ENCODE data around the gene TMEM212.

The TMEM212 gene

DNA sequence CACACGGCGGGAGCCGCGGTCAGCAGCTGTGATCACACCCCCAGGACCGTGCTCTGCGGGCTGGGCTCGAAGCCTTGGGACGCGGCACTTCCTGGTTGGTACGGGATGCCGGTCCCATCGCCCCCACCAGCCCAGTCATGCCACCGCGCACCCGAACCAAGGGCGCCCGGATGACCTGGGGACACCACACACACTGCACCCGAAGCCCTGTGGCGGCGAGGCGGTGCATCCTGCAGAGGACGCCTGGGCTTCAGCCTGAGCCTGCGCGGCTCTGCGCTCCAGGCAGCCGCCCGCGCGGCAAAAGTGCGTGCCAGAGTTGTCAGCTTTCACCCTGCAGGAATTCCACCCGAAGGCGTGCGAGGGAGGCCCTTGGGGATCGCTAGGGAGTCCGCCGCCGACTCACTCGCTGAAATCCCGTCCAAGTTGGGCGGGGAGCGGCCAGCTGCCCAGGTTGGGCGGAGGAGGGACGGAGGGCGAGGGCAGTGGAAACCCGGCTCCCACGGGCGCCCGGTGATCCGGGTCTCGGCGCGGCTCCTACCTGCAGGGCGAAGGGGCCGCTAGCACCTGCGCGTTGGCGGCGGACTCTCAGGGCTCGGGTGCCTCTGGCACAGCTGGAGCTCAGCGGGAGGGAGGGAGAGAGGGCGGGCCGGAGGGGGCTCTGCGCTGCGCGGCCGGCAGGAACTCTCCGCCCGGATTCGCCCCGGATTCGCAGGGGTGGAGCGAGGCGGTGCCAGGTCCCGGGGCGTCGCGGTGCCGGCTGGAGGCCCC, 33.1 kb upstream of the TMEM212 start, which contains the start of gene PLD1:
TSS of gene PLD1 (minus strand) at position 623 of the 768 bp plus-strand sequence. CDS start 72,432 bp downstream, outside the sequence.
- peaks cover 44% of the 10 kb centered on the region for H3K4me1 ChIP-seq (ENCODE audit: insufficient read depth, poor library complexity, severe bottlenecking)
- H3K27me3 ChIP-seq (ENCODE audit: insufficient read depth, poor library complexity, severe bottlenecking), result no peaks in the 10 kb centered on the region
- TF ChIP-seq, protein P1, sequence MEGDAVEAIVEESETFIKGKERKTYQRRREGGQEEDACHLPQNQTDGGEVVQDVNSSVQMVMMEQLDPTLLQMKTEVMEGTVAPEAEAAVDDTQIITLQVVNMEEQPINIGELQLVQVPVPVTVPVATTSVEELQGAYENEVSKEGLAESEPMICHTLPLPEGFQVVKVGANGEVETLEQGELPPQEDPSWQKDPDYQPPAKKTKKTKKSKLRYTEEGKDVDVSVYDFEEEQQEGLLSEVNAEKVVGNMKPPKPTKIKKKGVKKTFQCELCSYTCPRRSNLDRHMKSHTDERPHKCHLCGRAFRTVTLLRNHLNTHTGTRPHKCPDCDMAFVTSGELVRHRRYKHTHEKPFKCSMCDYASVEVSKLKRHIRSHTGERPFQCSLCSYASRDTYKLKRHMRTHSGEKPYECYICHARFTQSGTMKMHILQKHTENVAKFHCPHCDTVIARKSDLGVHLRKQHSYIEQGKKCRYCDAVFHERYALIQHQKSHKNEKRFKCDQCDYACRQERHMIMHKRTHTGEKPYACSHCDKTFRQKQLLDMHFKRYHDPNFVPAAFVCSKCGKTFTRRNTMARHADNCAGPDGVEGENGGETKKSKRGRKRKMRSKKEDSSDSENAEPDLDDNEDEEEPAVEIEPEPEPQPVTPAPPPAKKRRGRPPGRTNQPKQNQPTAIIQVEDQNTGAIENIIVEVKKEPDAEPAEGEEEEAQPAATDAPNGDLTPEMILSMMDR (IDR thresholded peaks at IDR 0.05; ENCODE audit: poor library complexity, severe bottlenecking), result no peak
- ATAC-seq (ENCODE audit: low read depth) (peak; percentile 65), DNase-seq (ENCODE audit: low spot score) (peak; percentile 89)
- H3K36me3 ChIP-seq (ENCODE audit: low read depth), result no peaks in the 10 kb centered on the region
- no peaks in the 10 kb centered on the region for H3K9me3 ChIP-seq (ENCODE audit: severe bottlenecking)
- peak within 1 kb of the TSS; percentile 89 for H3K27ac ChIP-seq (ENCODE audit: poor library complexity, severe bottlenecking)
- peak within 1 kb of the TSS; percentile 35 for H3K4me3 ChIP-seq (ENCODE audit: severe bottlenecking)

DNA sequence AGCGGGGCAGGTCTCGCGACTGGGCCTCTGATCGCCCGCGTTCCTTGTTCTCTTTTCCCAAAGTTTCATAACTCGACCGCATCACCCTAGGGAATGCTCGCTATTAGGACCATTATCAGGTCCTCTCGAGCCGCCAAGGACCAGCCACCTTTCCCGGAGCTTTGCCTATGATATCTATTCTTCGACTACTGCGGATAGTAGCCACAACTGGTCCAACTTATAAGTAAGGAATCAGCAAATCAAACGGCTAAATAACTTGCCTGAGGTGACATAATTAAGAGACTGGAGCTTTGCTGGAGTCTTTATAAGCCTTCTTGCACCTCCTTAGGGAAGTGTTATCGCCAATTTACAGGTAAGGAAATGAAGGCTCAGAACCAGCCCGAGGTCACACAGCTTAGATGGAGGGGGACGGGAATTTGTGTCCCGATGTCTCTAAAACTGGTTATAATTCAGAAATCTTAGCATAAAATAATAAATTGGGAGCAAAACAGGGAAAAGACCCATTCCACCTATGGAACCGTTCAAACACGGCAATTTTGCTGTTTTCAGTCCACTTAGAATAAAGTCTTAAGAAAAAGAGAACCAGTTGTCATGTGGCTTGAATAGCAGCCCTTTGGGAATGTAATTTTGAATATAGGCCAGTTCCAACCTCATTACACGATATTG, 32.4 kb upstream of the TMEM212 start:
- ATAC-seq (ENCODE audit: low read depth), result no peak
- TF ChIP-seq, protein P1 (IDR thresholded peaks at IDR 0.05; ENCODE audit: poor library complexity, severe bottlenecking), result no peak
- Histone ChIP-seq H3K4me3 (ENCODE audit: severe bottlenecking) (peak overlapping the region; percentile 35), H3K9me3 (ENCODE audit: severe bottlenecking) (no peaks in the 10 kb centered on the region), H3K27me3 (ENCODE audit: insufficient read depth, poor library complexity, severe bottlenecking) (no peaks in the 10 kb centered on the region), H3K4me1 (ENCODE audit: insufficient read depth, poor library complexity, severe bottlenecking) (peaks cover 41% of the 10 kb centered on the region), H3K27ac (ENCODE audit: poor library complexity, severe bottlenecking) (peak overlapping the region; percentile 89), H3K36me3 (ENCODE audit: low read depth) (no peaks in the 10 kb centered on the region)
- DNase-seq (ENCODE audit: low spot score), result no peak

DNA sequence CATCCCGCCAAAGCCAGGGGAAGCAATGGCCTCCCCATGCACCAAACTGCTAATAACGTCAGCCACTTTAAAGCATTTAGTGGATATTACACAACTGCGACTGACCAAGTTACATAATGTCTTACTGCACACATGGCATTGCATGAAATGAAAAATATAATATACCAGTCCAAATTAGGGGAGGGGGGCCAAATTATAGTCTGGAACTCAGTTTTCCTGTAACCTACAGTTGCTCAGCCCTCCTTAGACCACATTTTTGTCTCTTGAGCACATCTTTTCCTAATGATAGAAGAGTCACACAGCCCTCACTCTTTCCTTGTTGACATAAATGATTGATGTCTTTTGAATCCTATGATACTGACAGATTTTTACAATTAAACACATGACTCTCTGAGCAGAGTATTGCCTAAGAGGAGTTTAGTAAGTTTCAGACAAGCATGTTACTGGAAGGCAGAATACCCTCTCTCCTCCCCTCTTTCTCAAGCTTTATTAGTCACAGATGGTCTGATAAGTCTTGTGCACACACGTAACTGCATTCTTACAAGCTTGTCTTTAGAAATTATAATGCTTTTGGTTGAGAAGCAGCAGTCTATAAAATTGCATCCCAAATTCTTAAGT, 31.7 kb upstream of the TMEM212 start:
- ATAC-seq (ENCODE audit: low read depth) (peak; percentile 57), DNase-seq (ENCODE audit: low spot score) (no peak)
- Histone ChIP-seq H3K4me3 (ENCODE audit: severe bottlenecking) (no peak overlapping the region), H3K36me3 (ENCODE audit: low read depth) (no peaks in the 10 kb centered on the region), H3K9me3 (ENCODE audit: severe bottlenecking) (no peaks in the 10 kb centered on the region), H3K4me1 (ENCODE audit: insufficient read depth, poor library complexity, severe bottlenecking) (peaks cover 35% of the 10 kb centered on the region), H3K27ac (ENCODE audit: poor library complexity, severe bottlenecking) (peak overlapping the region; percentile 89), H3K27me3 (ENCODE audit: insufficient read depth, poor library complexity, severe bottlenecking) (no peaks in the 10 kb centered on the region)
- TF ChIP-seq, protein P1 (IDR thresholded peaks at IDR 0.05; ENCODE audit: poor library complexity, severe bottlenecking), result no peak

DNA sequence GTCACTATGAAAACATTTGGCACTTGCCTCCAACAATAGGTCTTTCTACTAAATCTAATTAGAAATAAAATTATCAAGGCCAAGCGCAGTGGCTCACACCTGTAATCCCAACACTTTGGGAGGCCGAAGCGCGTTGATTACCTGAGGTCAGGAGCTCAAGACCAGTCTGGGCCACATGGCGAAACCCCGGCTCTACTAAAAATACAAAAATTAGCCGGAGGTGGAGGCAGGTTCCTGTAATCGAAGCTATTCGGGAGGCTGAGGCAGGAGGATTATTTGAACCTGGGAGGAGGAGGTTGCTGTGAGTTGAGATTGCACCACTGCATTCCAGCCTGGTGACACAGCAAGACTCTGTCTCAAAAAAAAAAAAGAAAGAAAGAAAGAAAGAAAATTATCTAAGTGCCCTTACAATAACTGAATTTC, 31.2 kb upstream of the TMEM212 start:
- DNase-seq (ENCODE audit: low spot score) (no peak), ATAC-seq (ENCODE audit: low read depth) (no peak)
- peaks cover 30% of the 10 kb centered on the region for H3K4me1 ChIP-seq (ENCODE audit: insufficient read depth, poor library complexity, severe bottlenecking)
- peak overlapping the region; percentile 89 for H3K27ac ChIP-seq (ENCODE audit: poor library complexity, severe bottlenecking)
- TF ChIP-seq, protein P1 (IDR thresholded peaks at IDR 0.05; ENCODE audit: poor library complexity, severe bottlenecking), result no peak
- no peaks in the 10 kb centered on the region for H3K9me3 ChIP-seq (ENCODE audit: severe bottlenecking)
- H3K27me3 ChIP-seq (ENCODE audit: insufficient read depth, poor library complexity, severe bottlenecking), result no peaks in the 10 kb centered on the region
- no peak overlapping the region for H3K4me3 ChIP-seq (ENCODE audit: severe bottlenecking)
- H3K36me3 ChIP-seq (ENCODE audit: low read depth), result no peaks in the 10 kb centered on the region

All from RWPE2 (cell line).